Measurements from ENCODE around the gene DBX1.

DBX1 gene

DNA sequence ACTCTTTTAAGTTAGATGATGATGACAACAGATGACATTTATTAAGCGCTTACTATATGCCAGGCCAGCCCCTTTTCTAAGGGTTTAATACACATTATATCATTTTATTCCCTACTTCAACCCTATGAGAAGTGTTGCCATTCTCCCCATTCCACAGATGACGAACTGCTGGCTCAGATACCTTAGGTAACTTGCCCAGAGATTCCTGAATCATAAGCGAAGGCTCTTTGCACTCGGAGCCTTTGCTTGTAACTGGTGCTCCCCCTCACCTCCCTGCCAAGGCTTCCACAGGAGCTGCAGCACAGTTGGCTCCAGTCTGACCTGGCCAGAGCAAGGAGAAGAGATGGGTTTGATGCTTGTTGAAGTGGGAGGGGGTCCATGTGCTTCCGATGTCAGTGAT is 43.0 kb downstream of the DBX1 start:
- in situ Hi-C loops (cut with MboI; ENCODE audit: low sequenced_read_pairs, unreplicated experiment): loop anchor here (10.0 kb wide), 1 partner anchor 162 kb away; no protein-coding TSS in a partner anchor
- TF ChIP-seq, protein P1, sequence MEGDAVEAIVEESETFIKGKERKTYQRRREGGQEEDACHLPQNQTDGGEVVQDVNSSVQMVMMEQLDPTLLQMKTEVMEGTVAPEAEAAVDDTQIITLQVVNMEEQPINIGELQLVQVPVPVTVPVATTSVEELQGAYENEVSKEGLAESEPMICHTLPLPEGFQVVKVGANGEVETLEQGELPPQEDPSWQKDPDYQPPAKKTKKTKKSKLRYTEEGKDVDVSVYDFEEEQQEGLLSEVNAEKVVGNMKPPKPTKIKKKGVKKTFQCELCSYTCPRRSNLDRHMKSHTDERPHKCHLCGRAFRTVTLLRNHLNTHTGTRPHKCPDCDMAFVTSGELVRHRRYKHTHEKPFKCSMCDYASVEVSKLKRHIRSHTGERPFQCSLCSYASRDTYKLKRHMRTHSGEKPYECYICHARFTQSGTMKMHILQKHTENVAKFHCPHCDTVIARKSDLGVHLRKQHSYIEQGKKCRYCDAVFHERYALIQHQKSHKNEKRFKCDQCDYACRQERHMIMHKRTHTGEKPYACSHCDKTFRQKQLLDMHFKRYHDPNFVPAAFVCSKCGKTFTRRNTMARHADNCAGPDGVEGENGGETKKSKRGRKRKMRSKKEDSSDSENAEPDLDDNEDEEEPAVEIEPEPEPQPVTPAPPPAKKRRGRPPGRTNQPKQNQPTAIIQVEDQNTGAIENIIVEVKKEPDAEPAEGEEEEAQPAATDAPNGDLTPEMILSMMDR (IDR thresholded peaks at IDR 0.05; ENCODE audit: borderline replicate concordance, control extremely low read depth, extremely low read depth, insufficient read depth, missing control alignments): no peak
- no peak for DNase-seq (ENCODE audit: low spot score)

- DNase-seq (ENCODE audit: low spot score): no peak
- in situ Hi-C loops (cut with MboI; ENCODE audit: low sequenced_read_pairs, unreplicated experiment): loop anchor here (10.0 kb wide), 1 partner anchor 162 kb away; no protein-coding TSS in a partner anchor
- TF ChIP-seq, protein P1 (IDR thresholded peaks at IDR 0.05; ENCODE audit: borderline replicate concordance, control extremely low read depth, extremely low read depth, insufficient read depth, missing control alignments): no peak
Measured at GRCh38 chr11:20116825-20117224, 43.5 kb downstream of the DBX1 start.

DNA sequence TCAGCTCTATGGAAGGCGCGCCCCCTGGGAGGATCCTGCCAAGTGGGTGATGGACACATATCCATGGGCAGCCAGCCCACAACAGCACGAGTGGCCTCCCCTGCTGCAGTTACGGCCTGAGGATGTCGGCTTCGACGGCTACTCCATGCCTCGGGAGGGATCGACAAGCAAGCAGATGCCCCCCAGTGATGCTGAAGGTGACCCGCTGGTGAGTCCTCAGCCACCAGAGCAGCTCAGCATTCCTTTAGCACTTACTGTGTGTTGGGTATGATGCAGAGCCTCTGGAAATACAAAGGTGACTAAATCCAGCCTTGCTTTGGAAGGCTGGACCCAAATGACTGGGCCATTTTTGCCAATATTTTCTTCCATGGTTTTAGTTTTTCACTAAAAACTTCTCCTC is 45.7 kb downstream of the DBX1 start:
- in situ Hi-C loops (cut with MboI; ENCODE audit: low sequenced_read_pairs, unreplicated experiment): loop anchor here (10.0 kb wide), 1 partner anchor 160 kb away; no protein-coding TSS in a partner anchor
- no peak for DNase-seq (ENCODE audit: low spot score)
- TF ChIP-seq, protein P1 (IDR thresholded peaks at IDR 0.05; ENCODE audit: borderline replicate concordance, control extremely low read depth, extremely low read depth, insufficient read depth, missing control alignments): no peak

DNA sequence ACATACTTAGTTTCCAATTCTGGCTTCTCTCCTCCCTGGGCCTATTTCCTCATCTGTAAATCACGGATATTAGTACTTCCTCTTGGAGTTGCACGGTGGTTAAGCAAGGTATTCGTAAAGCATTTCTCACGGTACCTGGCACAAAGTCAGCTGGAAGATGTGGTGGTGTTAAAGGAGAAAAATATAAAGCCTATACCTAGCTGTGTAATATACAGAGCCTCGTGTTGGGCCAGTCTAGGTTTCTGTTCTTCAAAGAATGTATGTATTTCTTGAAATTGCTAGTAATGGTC is 47.2 kb downstream of the DBX1 start:
- no peak for DNase-seq (ENCODE audit: low spot score)
- TF ChIP-seq, protein P1 (IDR thresholded peaks at IDR 0.05; ENCODE audit: borderline replicate concordance, control extremely low read depth, extremely low read depth, insufficient read depth, missing control alignments): no peak
- in situ Hi-C loops (cut with MboI; ENCODE audit: low sequenced_read_pairs, unreplicated experiment): loop anchor here (10.0 kb wide), 1 partner anchor 158 kb away; no protein-coding TSS in a partner anchor

DNA sequence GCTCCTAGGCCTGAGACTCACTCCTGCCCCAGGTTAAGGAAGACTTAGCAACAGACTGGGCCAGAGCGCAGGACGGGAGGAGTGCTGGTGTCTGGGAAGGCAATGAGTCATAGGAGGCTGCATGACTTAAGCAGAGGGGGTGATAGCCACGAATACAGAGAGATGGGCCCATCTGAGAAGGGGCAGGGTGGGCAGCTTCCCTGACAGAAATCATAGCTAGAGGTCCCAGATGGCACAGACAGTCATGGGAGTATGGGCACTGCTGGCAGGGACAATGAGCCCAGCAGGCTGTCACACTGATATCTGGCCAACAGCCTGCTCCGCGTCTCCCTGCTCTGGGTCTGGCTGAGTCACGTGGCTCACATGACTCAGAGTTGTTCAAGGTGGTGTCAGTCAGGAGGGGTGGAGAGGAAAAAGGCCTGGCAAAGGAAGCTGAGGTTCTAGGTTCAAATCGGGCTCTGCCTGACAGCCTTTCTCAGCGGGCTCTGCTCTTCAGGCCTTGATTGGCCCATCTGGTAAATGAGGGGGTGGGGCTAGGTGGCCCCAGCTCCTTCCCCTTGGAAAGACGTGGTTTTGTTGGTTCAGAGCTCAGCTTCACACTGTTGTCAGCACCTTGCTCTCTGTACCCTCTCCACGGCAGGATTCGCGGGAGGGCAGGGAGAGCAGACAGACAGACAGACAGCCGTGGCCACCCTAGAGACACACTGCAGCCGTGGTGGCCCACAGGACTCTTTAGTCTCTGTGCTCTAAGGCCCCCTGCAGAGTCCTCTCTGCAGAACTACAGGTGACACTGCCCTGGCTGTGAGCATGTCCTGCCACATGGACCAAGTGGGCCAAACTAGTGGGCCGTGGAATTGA is 47.8 kb downstream of the DBX1 start:
- TF ChIP-seq, protein P1 (IDR thresholded peaks at IDR 0.05; ENCODE audit: borderline replicate concordance, control extremely low read depth, extremely low read depth, insufficient read depth, missing control alignments): no peak
- in situ Hi-C loops (cut with MboI; ENCODE audit: low sequenced_read_pairs, unreplicated experiment): loop anchor here (10.0 kb wide), 1 partner anchor 158 kb away; no protein-coding TSS in a partner anchor
- no peak for DNase-seq (ENCODE audit: low spot score)

- TF ChIP-seq, protein P1 (IDR thresholded peaks at IDR 0.05; ENCODE audit: borderline replicate concordance, control extremely low read depth, extremely low read depth, insufficient read depth, missing control alignments): no peak
- no peak for DNase-seq (ENCODE audit: low spot score)
- in situ Hi-C loops (cut with MboI; ENCODE audit: low sequenced_read_pairs, unreplicated experiment): loop anchor here (10.0 kb wide), 1 partner anchor 157 kb away; no protein-coding TSS in a partner anchor
Measured at GRCh38 chr11:20111871-20112270, 48.4 kb downstream of the DBX1 start.

Data from GM13976 (cell line).